Measurements from ENCODE around the gene FGD5. TPM values are rescaled to one million over a fixed set of nuclear protein-coding genes. Genes with fewer than 3 reads are reported as not detected.

The FGD5 gene
- total and polyA plus RNA-seq, 9 of the 15 experiments (the other 6 are each of a cell fraction or from before 2014, with no cell fraction given) = 0.18 TPM; not detected in 8

DNA sequence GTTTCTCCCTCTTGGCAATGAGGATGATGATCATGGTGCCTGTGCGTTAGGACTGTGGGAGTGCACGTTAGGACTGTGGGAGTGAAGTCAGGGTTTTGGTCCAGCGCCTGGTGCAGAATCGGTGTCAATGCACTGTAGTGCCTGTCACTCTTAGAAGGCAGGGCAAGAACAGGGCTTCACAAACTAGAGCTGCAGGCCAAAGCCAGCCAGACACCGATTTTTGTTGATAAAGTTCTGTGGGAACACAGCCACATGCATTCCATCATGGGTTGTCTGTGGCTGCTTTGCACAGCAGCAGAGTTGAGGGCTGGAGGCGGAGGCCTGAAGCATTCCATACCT is 96.0 kb downstream of the FGD5 start:
- Histone ChIP-seq H3K9me3 (replicated peaks; ENCODE audit: control insufficient read depth, insufficient read depth, low read depth, low read length) (no peaks in the 10 kb centered on the region), H3K27me3 (ENCODE audit: control insufficient read depth in 2 of 2, insufficient read depth in 2 of 2, low read length in 2 of 2) (peaks cover 37 to 67% of the 10 kb centered on the region in 2 experiments), H4K20me1 (replicated peaks; ENCODE audit: control insufficient read depth, insufficient read depth, low read length) (peaks cover 14% of the 10 kb centered on the region; the same call in 1 of the 2 replicates), H3K9ac (ENCODE audit: insufficient read depth in 1 of 2, low read depth in 2 of 2, low read length in 2 of 2) (no peak overlapping the region), H3K4me3 (no peak overlapping the region), H3K79me2 (ENCODE audit: control insufficient read depth, insufficient read depth, low read length) (no peaks in the 10 kb centered on the region), H3K36me3 (ENCODE audit: control insufficient read depth, insufficient read depth, low read length) (no peaks in the 10 kb centered on the region), H3K27ac (ENCODE audit: extremely low read depth, low read depth, low read length) (no peak overlapping the region), H3K9me1 (ENCODE audit: control insufficient read depth, insufficient read depth, low read length) (no peaks in the 10 kb centered on the region), H2AFZ (ENCODE audit: low read depth, low read length) (no peak overlapping the region), H3K4me2 (ENCODE audit: insufficient read depth, low read length) (no peak overlapping the region), H3K4me1 (replicated peaks in 1 of 2; ENCODE audit: control insufficient read depth in 2 of 2, insufficient read depth in 2 of 2, low read length in 2 of 2) (no peaks in the 10 kb centered on the region)
- 3% methylated on average over 6 of the region's 6 CpGs for WGBS (ENCODE audit: insufficient coverage, low coverage, missing lambda C conversion rate)
- intact Hi-C loops (cut with micrococcal nuclease) (loop anchor here (1.0 kb wide), 1 partner anchor 123 kb away; no protein-coding TSS in a partner anchor), in situ Hi-C loops (cut with MboI) (loop anchor here (25.0 kb wide), 2 partner anchors 402 to 1252 kb away; no protein-coding TSS in a partner anchor)
- DNase-seq (ENCODE audit: extremely low read depth in 1 of 4, low spot score in 3 of 4) (no peak), ATAC-seq (no peak), FAIRE-seq (no peak)
- TF ChIP-seq, protein P1, sequence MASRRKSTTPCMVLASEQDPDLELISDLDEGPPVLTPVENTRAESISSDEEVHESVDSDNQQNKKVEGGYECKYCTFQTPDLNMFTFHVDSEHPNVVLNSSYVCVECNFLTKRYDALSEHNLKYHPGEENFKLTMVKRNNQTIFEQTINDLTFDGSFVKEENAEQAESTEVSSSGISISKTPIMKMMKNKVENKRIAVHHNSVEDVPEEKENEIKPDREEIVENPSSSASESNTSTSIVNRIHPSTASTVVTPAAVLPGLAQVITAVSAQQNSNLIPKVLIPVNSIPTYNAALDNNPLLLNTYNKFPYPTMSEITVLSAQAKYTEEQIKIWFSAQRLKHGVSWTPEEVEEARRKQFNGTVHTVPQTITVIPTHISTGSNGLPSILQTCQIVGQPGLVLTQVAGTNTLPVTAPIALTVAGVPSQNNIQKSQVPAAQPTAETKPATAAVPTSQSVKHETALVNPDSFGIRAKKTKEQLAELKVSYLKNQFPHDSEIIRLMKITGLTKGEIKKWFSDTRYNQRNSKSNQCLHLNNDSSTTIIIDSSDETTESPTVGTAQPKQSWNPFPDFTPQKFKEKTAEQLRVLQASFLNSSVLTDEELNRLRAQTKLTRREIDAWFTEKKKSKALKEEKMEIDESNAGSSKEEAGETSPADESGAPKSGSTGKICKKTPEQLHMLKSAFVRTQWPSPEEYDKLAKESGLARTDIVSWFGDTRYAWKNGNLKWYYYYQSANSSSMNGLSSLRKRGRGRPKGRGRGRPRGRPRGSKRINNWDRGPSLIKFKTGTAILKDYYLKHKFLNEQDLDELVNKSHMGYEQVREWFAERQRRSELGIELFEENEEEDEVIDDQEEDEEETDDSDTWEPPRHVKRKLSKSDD (conservative IDR thresholded peaks at IDR 0.05; ENCODE audit: low read length) = no peak
- TF ChIP-seq THRAP3 (IDR thresholded peaks at IDR 0.05; ENCODE audit: borderline replicate concordance) = no peak
- TF ChIP-seq, protein P2, sequence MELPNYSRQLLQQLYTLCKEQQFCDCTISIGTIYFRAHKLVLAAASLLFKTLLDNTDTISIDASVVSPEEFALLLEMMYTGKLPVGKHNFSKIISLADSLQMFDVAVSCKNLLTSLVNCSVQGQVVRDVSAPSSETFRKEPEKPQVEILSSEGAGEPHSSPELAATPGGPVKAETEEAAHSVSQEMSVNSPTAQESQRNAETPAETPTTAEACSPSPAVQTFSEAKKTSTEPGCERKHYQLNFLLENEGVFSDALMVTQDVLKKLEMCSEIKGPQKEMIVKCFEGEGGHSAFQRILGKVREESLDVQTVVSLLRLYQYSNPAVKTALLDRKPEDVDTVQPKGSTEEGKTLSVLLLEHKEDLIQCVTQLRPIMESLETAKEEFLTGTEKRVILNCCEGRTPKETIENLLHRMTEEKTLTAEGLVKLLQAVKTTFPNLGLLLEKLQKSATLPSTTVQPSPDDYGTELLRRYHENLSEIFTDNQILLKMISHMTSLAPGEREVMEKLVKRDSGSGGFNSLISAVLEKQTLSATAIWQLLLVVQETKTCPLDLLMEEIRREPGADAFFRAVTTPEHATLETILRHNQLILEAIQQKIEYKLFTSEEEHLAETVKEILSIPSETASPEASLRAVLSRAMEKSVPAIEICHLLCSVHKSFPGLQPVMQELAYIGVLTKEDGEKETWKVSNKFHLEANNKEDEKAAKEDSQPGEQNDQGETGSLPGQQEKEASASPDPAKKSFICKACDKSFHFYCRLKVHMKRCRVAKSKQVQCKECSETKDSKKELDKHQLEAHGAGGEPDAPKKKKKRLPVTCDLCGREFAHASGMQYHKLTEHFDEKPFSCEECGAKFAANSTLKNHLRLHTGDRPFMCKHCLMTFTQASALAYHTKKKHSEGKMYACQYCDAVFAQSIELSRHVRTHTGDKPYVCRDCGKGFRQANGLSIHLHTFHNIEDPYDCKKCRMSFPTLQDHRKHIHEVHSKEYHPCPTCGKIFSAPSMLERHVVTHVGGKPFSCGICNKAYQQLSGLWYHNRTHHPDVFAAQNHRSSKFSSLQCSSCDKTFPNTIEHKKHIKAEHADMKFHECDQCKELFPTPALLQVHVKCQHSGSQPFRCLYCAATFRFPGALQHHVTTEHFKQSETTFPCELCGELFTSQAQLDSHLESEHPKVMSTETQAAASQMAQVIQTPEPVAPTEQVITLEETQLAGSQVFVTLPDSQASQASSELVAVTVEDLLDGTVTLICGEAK (IDR thresholded peaks at IDR 0.05) = 0 out of 2 replicates have a peak, but pooled peaks have one; percentile 15
- TF ChIP-seq, protein P2 (CRISPR knock-in tag; IDR thresholded peaks at IDR 0.05) = no peak
- no TSS peak for BruUV-seq (replicated peaks)
- ChIA-PET CTCF (ENCODE audit: low intra/inter-chr PET ratio) (interaction anchor here (1.0 kb wide), 1 partner anchor 124 kb away, joined by 4 read pairs; no protein-coding TSS in a partner anchor), POLR2A (interaction anchor here (0.9 kb wide), 1 partner anchor 39 kb away, joined by 3 read pairs; no protein-coding TSS in a partner anchor)

Measured in K562 (cell line).